Measurements from ENCODE around the gene SEMA3F.

Gene SEMA3F

DNA sequence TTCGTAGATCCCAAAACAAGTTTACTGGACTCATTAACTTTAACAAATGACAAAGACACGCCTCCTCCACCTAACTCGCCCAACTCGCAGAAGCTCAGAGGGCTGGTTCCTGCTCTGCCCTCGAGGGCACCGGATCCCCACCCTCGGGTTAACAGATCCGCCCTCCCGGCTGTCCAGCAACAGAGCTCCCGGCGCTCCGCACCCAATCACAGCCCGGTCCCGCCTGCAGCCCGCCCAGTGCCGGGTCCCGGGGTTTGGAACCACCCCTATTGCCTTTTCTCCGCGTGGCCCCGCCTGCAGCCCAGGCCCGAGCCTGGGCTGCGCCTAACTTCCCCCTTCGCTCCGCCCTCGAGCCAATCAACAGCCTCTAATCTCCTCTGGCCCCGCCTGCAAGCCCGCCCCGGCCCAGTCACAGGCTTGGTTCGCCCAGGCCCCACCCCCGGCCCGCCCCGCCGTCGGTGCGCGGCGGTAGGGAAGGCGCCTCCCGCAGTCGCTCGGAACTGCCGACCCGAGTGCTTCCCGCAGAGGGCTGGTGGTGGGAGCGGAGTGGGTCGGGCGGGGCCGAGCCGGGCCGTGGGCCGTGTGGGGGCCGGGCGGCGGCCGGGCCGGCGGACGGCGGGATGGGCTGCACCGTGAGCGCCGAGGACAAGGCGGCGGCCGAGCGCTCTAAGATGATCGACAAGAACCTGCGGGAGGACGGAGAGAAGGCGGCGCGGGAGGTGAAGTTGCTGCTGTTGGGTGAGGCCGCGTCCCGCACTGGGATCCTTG is 80.8 kb downstream of the SEMA3F start, which contains the start of gene GNAI2:
Gene GNAI2, plus strand, starts transcription at position 489 of the 768 bp plus-strand sequence. Its CDS starts 132 bp downstream, at position 621.
- peak; percentile 99 for DNase-seq (ENCODE audit: low spot score)

DNA sequence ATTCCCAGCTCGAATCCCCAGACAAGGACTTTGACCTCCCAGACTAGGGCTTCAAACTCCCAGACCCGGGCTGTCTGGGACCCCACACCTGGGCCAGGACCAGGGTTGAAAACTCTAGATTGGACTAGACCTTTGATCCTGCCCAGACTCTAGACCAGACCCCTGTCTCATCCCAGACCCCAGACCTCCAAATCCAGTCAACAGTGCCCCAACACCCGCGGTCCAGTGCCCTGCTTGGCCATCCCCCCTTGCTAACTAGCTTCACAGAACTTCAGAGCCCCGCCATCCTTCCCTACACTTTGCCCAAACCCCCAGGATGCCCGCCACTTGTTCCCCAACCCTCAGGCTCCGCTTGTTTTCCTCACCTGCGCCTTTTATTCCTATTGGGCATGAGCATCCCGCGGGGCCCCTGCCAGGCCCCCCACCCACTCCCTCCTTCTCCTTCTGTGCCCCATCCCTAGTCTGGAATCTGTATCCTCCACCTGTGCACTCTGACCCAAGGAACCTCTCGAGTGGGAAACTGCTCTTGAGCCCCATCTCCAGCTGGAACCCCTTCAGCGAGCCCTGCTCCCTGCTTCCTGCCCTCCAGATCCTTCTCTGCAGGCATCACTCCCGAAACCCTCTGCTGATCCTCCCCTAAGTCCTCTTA is 81.5 kb downstream of the SEMA3F start:
- no peak for DNase-seq (ENCODE audit: low spot score)

GRCh38 chr3:50237133-50237651 is 82.1 kb downstream of the SEMA3F start:
- DNase-seq (ENCODE audit: low spot score): no peak

- peak; percentile 81 for DNase-seq (ENCODE audit: low spot score)
Observed at GRCh38 chr3:50237754-50238548, 82.8 kb downstream of the SEMA3F start.

DNA sequence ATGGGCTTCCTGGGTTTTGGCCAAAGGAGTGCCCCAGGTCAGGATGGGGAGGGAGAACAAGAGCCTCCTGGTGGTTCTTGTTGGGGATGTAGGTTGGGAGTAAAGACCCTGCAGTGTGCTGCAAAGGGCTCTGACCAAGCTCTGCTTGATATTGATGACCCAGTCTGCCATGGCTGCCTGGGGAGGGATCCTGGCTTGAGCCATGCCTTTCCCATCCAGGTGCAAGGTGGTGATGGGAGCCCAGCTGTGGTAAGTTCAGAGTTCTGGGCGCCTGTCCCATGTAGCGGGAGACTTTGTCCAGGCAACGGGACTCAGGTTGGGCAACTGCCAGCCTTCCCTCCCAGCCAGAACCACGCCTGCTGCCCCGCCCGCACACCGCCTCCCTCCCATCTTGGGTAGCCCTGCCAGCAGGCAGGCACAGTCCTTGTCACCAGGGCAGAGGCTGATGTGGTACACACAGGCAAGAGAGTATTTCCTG is 83.5 kb downstream of the SEMA3F start:
- DNase-seq (ENCODE audit: low spot score): no peak

Measured in left forelimb (tissue), 1 donor.